ENCODE data around the gene GPC6.

DNA sequence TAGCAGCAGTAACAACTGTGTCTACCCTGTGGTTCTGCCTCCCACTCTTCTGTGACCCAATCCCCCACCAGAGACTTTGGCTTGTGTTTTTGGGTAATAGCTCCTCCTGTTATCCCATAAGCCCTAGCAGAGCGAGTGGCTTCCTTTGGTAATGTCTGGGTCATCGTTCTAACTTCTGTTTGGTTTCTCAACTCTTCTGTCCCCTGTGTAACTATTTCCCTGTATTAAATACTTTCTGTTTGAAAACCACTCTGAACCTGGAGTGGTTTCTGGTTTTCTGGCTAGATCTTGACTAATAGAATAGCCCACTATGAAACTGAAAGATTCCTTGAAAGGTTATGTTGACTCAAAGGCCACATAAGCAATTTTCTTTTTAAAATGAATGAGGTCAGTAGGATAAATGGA lies 902.9 kb downstream of the GPC6 start:
- TF ChIP-seq POLR2A (IDR thresholded peaks at IDR 0.05): no peak
- TF ChIP-seq CTCF (IDR thresholded peaks at IDR 0.05): no peak
